OCI-LY7 (cell line): ENCODE data around the gene PCP4L1. TPM values are rescaled to one million over a fixed set of nuclear protein-coding genes. Genes with fewer than 3 reads are reported as not detected.

Experiments
- BruUV-seq: library from RNA; stranded (reverse); fragments of 400-500 nt; replicated peaks from 2 replicates; lab custom pipeline; 2021; lab: Mats Ljungman, UMichigan
- CTCF ChIA-PET: fragments of 300-600 bp; sonication (Branson Sonifier 250); formaldehyde crosslinking; loops from one replicate; lab custom pipeline; 2022; ENCODE audit warnings: antibody characterized with exemption; ENCODE audit not compliant: unreplicated experiment; lab: Charles Lee
- POLR2A ChIA-PET: fragments of 300-600 bp; sonication (Branson Sonifier 250); formaldehyde crosslinking; loops from one replicate; lab custom pipeline; 2022; ENCODE audit warnings: antibody characterized with exemption; lab: Charles Lee
- DNase-seq: peaks from one replicate; pipeline ENCODE4 v3.0.0-alpha.2; 2015; ENCODE audit warnings: low spot score
- H2AFZ ChIP-seq: fragments of 200-600 bp; sonication (generic), shearing (Covaris generic); 2 replicates; pipeline ENCODE4 v1.6.1; 2014; ENCODE audit warnings: mild to moderate bottlenecking, antibody characterized with exemption, low read length, moderate library complexity
- H3K27ac ChIP-seq: fragments of 200-600 bp; sonication (generic); 2 replicates; pipeline ENCODE4 v1.5.1; 2014; ENCODE audit warnings: mixed run types, low read depth, mild to moderate bottlenecking, moderate library complexity, low read length, inconsistent platforms; ENCODE audit not compliant: poor library complexity, severe bottlenecking
- H3K36me3 ChIP-seq: fragments of 200-600 bp; sonication (generic); 2 replicates; pipeline ENCODE4 v1.6.1; 2014; ENCODE audit warnings: mild to moderate bottlenecking, antibody characterized with exemption, low read length, moderate library complexity, mixed read lengths; ENCODE audit not compliant: insufficient read depth
- H3K4me1 ChIP-seq: fragments of 200-600 bp; sonication (generic); 2 replicates; pipeline ENCODE4 v1.5.1; 2014; ENCODE audit warnings: mild to moderate bottlenecking, low read length; ENCODE audit not compliant: insufficient read depth, poor library complexity, severe bottlenecking
- H3K4me2 ChIP-seq: fragments of 200-600 bp; sonication (generic); 2 replicates; pipeline ENCODE4 v1.6.1; 2014; ENCODE audit warnings: mild to moderate bottlenecking, low read length
- H3K4me3 ChIP-seq: fragments of 200-600 bp; sonication (generic); 2 replicates; pipeline ENCODE4 v1.5.1; 2014; ENCODE audit warnings: mild to moderate bottlenecking, low read depth, low read length; ENCODE audit not compliant: poor library complexity, severe bottlenecking
- H3K79me2 ChIP-seq: fragments of 200-600 bp; sonication (generic); 2 replicates; pipeline ENCODE4 v1.6.1; 2016; ENCODE audit warnings: low read depth, mild to moderate bottlenecking, low read length, moderate library complexity, mixed read lengths; ENCODE audit not compliant: insufficient read depth
- H3K9me2 ChIP-seq: fragments of 200-600 bp; sonication (generic); 2 replicates; pipeline ENCODE4 v1.6.1; 2016; ENCODE audit warnings: mild to moderate bottlenecking, low read length, mixed read lengths; ENCODE audit not compliant: insufficient read depth
- H3K9me3 ChIP-seq: fragments of 200-600 bp; sonication (generic); 2 replicates; pipeline ENCODE4 v1.6.1; 2014; ENCODE audit warnings: mild to moderate bottlenecking, mixed run types, low read length, mixed read lengths
- H4K20me1 ChIP-seq: fragments of 200-600 bp; sonication (generic); 2 replicates; pipeline ENCODE4 v1.6.1; 2014; ENCODE audit warnings: mild to moderate bottlenecking, antibody characterized with exemption, low read length, moderate library complexity, mixed read lengths; ENCODE audit not compliant: insufficient read depth
- EZH2phosphoT487 ChIP-seq: fragments of 200-600 bp; sonication (generic); IDR thresholded peaks from 2 replicates; pipeline ENCODE4 v1.6.1; 2018; ENCODE audit warnings: low read depth, borderline replicate concordance, mild to moderate bottlenecking, mixed run types, antibody characterized with exemption, low read length, moderate library complexity, mixed read lengths
- intact Hi-C: fragments of 100-400 bp; cut with micrococcal nuclease; formaldehyde crosslinking; loops from one replicate; pipeline ENCODE4 v1.10.0; 2022; ENCODE audit not compliant: unreplicated experiment
- total RNA-seq, 2 experiments: library from RNA; depleted of rRNA in 1 of 2; stranded (reverse); fragments of >200 nt in 1 of 2; shearing (Covaris generic) in 1 of 2; gene quantifications; 2 replicates each; pipeline ENCODE4 v1.2.3, GENCODE V29; 2014 to 2022
- TF ChIP-seq, protein P1 (sequence below): fragments of 200-600 bp; sonication (generic); conservative IDR thresholded peaks from 2 replicates; pipeline ENCODE4 v1.5.1; 2014; ENCODE audit warnings: mild to moderate bottlenecking, antibody characterized with exemption, low read length, moderate library complexity, mixed read lengths

PCP4L1 gene
- total RNA-seq, 2 experiments from 2014 or later, result not detected

- no peaks in the 10 kb centered on the region for H3K9me3 ChIP-seq
- CTCF ChIA-PET, result interaction anchor here (0.5 to 0.6 kb wide), 2 partner anchors 15 to 61 kb away, joined by 3 read pairs; no protein-coding TSS in a partner anchor
- H3K4me3 ChIP-seq, result peak overlapping the region; percentile 20
- intact Hi-C loops, result no loop called here
- H3K27ac ChIP-seq, result peak overlapping the region; percentile 44
- H2AFZ ChIP-seq, result peak overlapping the region; percentile 68
- peaks cover 11% of the 10 kb centered on the region for H3K36me3 ChIP-seq
- DNase-seq, result peak; percentile 29
- no peak for TF ChIP-seq EZH2phosphoT487
- TF ChIP-seq, protein P1, sequence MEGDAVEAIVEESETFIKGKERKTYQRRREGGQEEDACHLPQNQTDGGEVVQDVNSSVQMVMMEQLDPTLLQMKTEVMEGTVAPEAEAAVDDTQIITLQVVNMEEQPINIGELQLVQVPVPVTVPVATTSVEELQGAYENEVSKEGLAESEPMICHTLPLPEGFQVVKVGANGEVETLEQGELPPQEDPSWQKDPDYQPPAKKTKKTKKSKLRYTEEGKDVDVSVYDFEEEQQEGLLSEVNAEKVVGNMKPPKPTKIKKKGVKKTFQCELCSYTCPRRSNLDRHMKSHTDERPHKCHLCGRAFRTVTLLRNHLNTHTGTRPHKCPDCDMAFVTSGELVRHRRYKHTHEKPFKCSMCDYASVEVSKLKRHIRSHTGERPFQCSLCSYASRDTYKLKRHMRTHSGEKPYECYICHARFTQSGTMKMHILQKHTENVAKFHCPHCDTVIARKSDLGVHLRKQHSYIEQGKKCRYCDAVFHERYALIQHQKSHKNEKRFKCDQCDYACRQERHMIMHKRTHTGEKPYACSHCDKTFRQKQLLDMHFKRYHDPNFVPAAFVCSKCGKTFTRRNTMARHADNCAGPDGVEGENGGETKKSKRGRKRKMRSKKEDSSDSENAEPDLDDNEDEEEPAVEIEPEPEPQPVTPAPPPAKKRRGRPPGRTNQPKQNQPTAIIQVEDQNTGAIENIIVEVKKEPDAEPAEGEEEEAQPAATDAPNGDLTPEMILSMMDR, result no peak
- H3K4me1 ChIP-seq, result peaks cover 34% of the 10 kb centered on the region
- H3K79me2 ChIP-seq, result no peaks in the 10 kb centered on the region
- H3K9me2 ChIP-seq, result no peaks in the 10 kb centered on the region
- no peaks in the 10 kb centered on the region for H4K20me1 ChIP-seq
- BruUV-seq, result no TSS peak
- POLR2A ChIA-PET, result interaction anchor here (0.7 to 4.4 kb wide), 5 partner anchors 13 to 148 kb away, joined by 3 to 22 read pairs (median 4); partner anchors contain the start of gene NDUFS2
- peak overlapping the region; percentile 56 for H3K4me2 ChIP-seq
These were observed 40.1 kb upstream of the PCP4L1 start for GRCh38 chr1:161218301-161219077.

DNA sequence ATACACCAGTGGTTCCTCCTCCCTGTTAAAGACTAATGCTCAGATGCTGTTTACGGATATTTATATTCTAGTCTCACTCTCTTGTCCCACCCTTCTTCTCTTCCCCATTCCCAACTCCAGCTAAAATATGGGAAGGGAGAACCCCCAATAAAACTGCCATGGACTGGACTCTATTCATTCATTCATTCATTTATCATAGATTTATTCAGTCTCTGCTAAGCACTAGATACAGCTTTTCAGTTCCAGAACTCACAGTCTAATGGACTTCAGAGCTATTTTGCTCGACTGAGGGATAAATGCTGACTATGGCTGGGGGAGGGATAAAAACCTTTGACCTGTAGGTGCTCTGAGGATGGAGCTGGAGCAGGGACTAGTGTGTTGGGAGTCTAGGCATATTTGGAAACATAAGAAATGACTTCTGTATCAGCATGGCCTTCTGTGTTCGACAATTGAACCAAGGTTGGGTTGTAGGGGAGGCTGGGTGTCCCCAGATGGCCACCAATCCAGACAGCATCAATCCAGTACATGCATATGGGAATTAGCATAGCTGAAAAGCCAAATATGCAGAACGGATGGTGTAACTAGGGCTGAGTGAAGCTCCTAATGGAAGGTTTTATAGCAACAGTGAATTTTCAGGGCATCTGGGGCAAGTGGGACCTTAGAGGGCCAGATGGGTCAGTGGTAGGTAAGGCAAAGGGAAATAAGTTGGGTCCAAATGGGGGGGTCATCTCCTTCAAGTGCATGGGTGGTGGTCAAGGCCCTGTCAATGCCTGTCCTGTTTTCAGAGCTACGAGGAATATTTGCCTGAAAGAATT lies 39.3 kb upstream of the PCP4L1 start:
- H3K4me1 ChIP-seq, result peaks cover 34% of the 10 kb centered on the region
- H3K4me2 ChIP-seq, result peak overlapping the region; percentile 56
- intact Hi-C loops, result no loop called here
- no peak for DNase-seq
- H4K20me1 ChIP-seq, result no peaks in the 10 kb centered on the region
- CTCF ChIA-PET, result interaction anchor here (0.5 kb wide), 1 partner anchor 61 kb away, joined by 3 read pairs; no protein-coding TSS in a partner anchor
- POLR2A ChIA-PET, result interaction anchor here (0.6 to 4.4 kb wide), 6 partner anchors 17 to 200 kb away, joined by 3 to 22 read pairs (median 4); partner anchors contain the start of gene NDUFS2
- no peaks in the 10 kb centered on the region for H3K9me2 ChIP-seq
- H3K27ac ChIP-seq, result no peak overlapping the region
- peaks cover 3% of the 10 kb centered on the region for H3K36me3 ChIP-seq
- no TSS peak for BruUV-seq
- H3K79me2 ChIP-seq, result no peaks in the 10 kb centered on the region
- TF ChIP-seq, protein P1, result no peak
- no peak for TF ChIP-seq EZH2phosphoT487
- peak overlapping the region; percentile 68; the same call in 1 of the 2 replicates for H2AFZ ChIP-seq
- H3K4me3 ChIP-seq, result no peak overlapping the region
- no peaks in the 10 kb centered on the region for H3K9me3 ChIP-seq
